OCI-LY7 (cell line): ENCODE results near the gene IDNK. TPM values are rescaled to one million over a fixed set of nuclear protein-coding genes. Genes with fewer than 3 reads are reported as not detected.

Source experiments
- BruUV-seq: library from RNA; stranded (reverse); fragments of 400-500 nt; replicated peaks from 2 replicates; lab custom pipeline; 2021; lab: Mats Ljungman, UMichigan
- CTCF ChIA-PET: fragments of 300-600 bp; sonication (Branson Sonifier 250); formaldehyde crosslinking; loops from one replicate; lab custom pipeline; 2022; ENCODE audit warnings: antibody characterized with exemption; ENCODE audit not compliant: unreplicated experiment; lab: Charles Lee
- POLR2A ChIA-PET: fragments of 300-600 bp; sonication (Branson Sonifier 250); formaldehyde crosslinking; loops from one replicate; lab custom pipeline; 2022; ENCODE audit warnings: antibody characterized with exemption; lab: Charles Lee
- DNase-seq: peaks from one replicate; pipeline ENCODE4 v3.0.0-alpha.2; 2015; ENCODE audit warnings: low spot score
- H2AFZ ChIP-seq: fragments of 200-600 bp; sonication (generic), shearing (Covaris generic); 2 replicates; pipeline ENCODE4 v1.6.1; 2014; ENCODE audit warnings: mild to moderate bottlenecking, antibody characterized with exemption, low read length, moderate library complexity
- H3K27ac ChIP-seq: fragments of 200-600 bp; sonication (generic); 2 replicates; pipeline ENCODE4 v1.5.1; 2014; ENCODE audit warnings: mixed run types, low read depth, mild to moderate bottlenecking, moderate library complexity, low read length, inconsistent platforms; ENCODE audit not compliant: poor library complexity, severe bottlenecking
- H3K36me3 ChIP-seq: fragments of 200-600 bp; sonication (generic); 2 replicates; pipeline ENCODE4 v1.6.1; 2014; ENCODE audit warnings: mild to moderate bottlenecking, antibody characterized with exemption, low read length, moderate library complexity, mixed read lengths; ENCODE audit not compliant: insufficient read depth
- H3K4me1 ChIP-seq: fragments of 200-600 bp; sonication (generic); 2 replicates; pipeline ENCODE4 v1.5.1; 2014; ENCODE audit warnings: mild to moderate bottlenecking, low read length; ENCODE audit not compliant: insufficient read depth, poor library complexity, severe bottlenecking
- H3K4me2 ChIP-seq: fragments of 200-600 bp; sonication (generic); 2 replicates; pipeline ENCODE4 v1.6.1; 2014; ENCODE audit warnings: mild to moderate bottlenecking, low read length
- H3K4me3 ChIP-seq: fragments of 200-600 bp; sonication (generic); 2 replicates; pipeline ENCODE4 v1.5.1; 2014; ENCODE audit warnings: mild to moderate bottlenecking, low read depth, low read length; ENCODE audit not compliant: poor library complexity, severe bottlenecking
- H3K79me2 ChIP-seq: fragments of 200-600 bp; sonication (generic); 2 replicates; pipeline ENCODE4 v1.6.1; 2016; ENCODE audit warnings: low read depth, mild to moderate bottlenecking, low read length, moderate library complexity, mixed read lengths; ENCODE audit not compliant: insufficient read depth
- H3K9me2 ChIP-seq: fragments of 200-600 bp; sonication (generic); 2 replicates; pipeline ENCODE4 v1.6.1; 2016; ENCODE audit warnings: mild to moderate bottlenecking, low read length, mixed read lengths; ENCODE audit not compliant: insufficient read depth
- H3K9me3 ChIP-seq: fragments of 200-600 bp; sonication (generic); 2 replicates; pipeline ENCODE4 v1.6.1; 2014; ENCODE audit warnings: mild to moderate bottlenecking, mixed run types, low read length, mixed read lengths
- H4K20me1 ChIP-seq: fragments of 200-600 bp; sonication (generic); 2 replicates; pipeline ENCODE4 v1.6.1; 2014; ENCODE audit warnings: mild to moderate bottlenecking, antibody characterized with exemption, low read length, moderate library complexity, mixed read lengths; ENCODE audit not compliant: insufficient read depth
- CTCF ChIP-seq: fragments of 200-600 bp; sonication (generic); conservative IDR thresholded peaks from 2 replicates; pipeline ENCODE4 v1.5.1; 2014; ENCODE audit warnings: mild to moderate bottlenecking, antibody characterized with exemption, low read length, moderate library complexity, mixed read lengths
- EZH2phosphoT487 ChIP-seq: fragments of 200-600 bp; sonication (generic); IDR thresholded peaks from 2 replicates; pipeline ENCODE4 v1.6.1; 2018; ENCODE audit warnings: low read depth, borderline replicate concordance, mild to moderate bottlenecking, mixed run types, antibody characterized with exemption, low read length, moderate library complexity, mixed read lengths
- intact Hi-C: fragments of 100-400 bp; cut with micrococcal nuclease; formaldehyde crosslinking; loops from one replicate; pipeline ENCODE4 v1.10.0; 2022; ENCODE audit not compliant: unreplicated experiment
- total RNA-seq, 2 experiments: library from RNA; depleted of rRNA in 1 of 2; stranded (reverse); fragments of >200 nt in 1 of 2; shearing (Covaris generic) in 1 of 2; gene quantifications; 2 replicates each; pipeline ENCODE4 v1.2.3, GENCODE V29; 2014 to 2022

Gene IDNK
- total RNA-seq, 2 experiments from 2014 or later: 3.7 to 8.2 TPM

- Histone ChIP-seq H3K79me2 (no peaks in the 10 kb centered on the region; the same call in 1 of the 2 replicates), H3K9me3 (peaks cover 6% of the 10 kb centered on the region; the same call in 1 of the 2 replicates), H3K4me3 (no peak overlapping the region), H3K4me1 (no peaks in the 10 kb centered on the region), H3K27ac (no peak overlapping the region), H4K20me1 (no peaks in the 10 kb centered on the region), H2AFZ (no peak overlapping the region), H3K9me2 (no peaks in the 10 kb centered on the region), H3K36me3 (peaks cover 96% of the 10 kb centered on the region), H3K4me2 (no peak overlapping the region)
- ChIA-PET POLR2A (no interaction called here), CTCF (no interaction called here)
- DNase-seq: no peak
- no peak for TF ChIP-seq EZH2phosphoT487
- TF ChIP-seq CTCF: no peak
- intact Hi-C loops: no loop called here
- no TSS peak for BruUV-seq
Measured at GRCh38 chr9:83655433-83655832, 32.5 kb downstream of the IDNK start.

- H3K9me2 ChIP-seq: no peaks in the 10 kb centered on the region
- H3K4me1 ChIP-seq: no peaks in the 10 kb centered on the region
- no peak overlapping the region for H3K27ac ChIP-seq
- no peak overlapping the region for H2AFZ ChIP-seq
- ChIA-PET POLR2A (interaction anchor here (1.4 to 1.7 kb wide), 2 partner anchors 9 to 24 kb away, joined by 4 to 5 read pairs; no protein-coding TSS in a partner anchor), CTCF (no interaction called here)
- no TSS peak for BruUV-seq
- DNase-seq: no peak
- H3K9me3 ChIP-seq: peaks cover 6% of the 10 kb centered on the region; the same call in 1 of the 2 replicates
- no peak overlapping the region for H3K4me2 ChIP-seq
- peaks cover 98% of the 10 kb centered on the region for H3K36me3 ChIP-seq
- TF ChIP-seq EZH2phosphoT487: no peak
- no peak for TF ChIP-seq CTCF
- no peaks in the 10 kb centered on the region; the same call in 1 of the 2 replicates for H3K79me2 ChIP-seq
- no peak overlapping the region for H3K4me3 ChIP-seq
- intact Hi-C loops: no loop called here
- no peaks in the 10 kb centered on the region for H4K20me1 ChIP-seq
Measured at GRCh38 chr9:83656032-83656680, 33.2 kb downstream of the IDNK start.

GRCh38 chr9:83656952-83657351 lies 34.0 kb downstream of the IDNK start:
- intact Hi-C loops: no loop called here
- POLR2A ChIA-PET: interaction anchor here (0.6 to 1.7 kb wide), 4 partner anchors 9 to 23 kb away, joined by 3 to 5 read pairs (median 4); no protein-coding TSS in a partner anchor
- TF ChIP-seq CTCF (no peak), EZH2phosphoT487 (no peak)
- no peak overlapping the region for H2AFZ ChIP-seq
- no TSS peak for BruUV-seq
- H3K27ac ChIP-seq: no peak overlapping the region
- H3K4me3 ChIP-seq: no peak overlapping the region
- CTCF ChIA-PET: interaction anchor here (1.3 kb wide), 1 partner anchor 9 kb away, joined by 3 read pairs; no protein-coding TSS in a partner anchor
- no peak overlapping the region for H3K4me2 ChIP-seq
- H4K20me1 ChIP-seq: no peaks in the 10 kb centered on the region
- peaks cover 98% of the 10 kb centered on the region for H3K36me3 ChIP-seq
- DNase-seq: no peak
- H3K9me3 ChIP-seq: peaks cover 2% of the 10 kb centered on the region; the same call in 1 of the 2 replicates
- no peaks in the 10 kb centered on the region for H3K4me1 ChIP-seq
- no peaks in the 10 kb centered on the region for H3K9me2 ChIP-seq
- H3K79me2 ChIP-seq: no peaks in the 10 kb centered on the region; the same call in 1 of the 2 replicates
